HepG2 (cell line): ENCODE measurements around the gene HDHD3. TPM values are rescaled to one million over a fixed set of nuclear protein-coding genes. Genes with fewer than 3 reads are reported as not detected.

Experiments
- CREBL2 ChIP-seq: sonication (generic); formaldehyde crosslinking; IDR thresholded peaks from 2 replicates; pipeline ENCODE4 v1.8.1; 2023; ENCODE audit warnings: missing genetic modification reagents, mild to moderate bottlenecking, borderline replicate concordance
- FOXP1 ChIP-seq, 2 experiments: fragments of 450-650 bp in 1 of 2; IDR thresholded peaks; 2 replicates each; pipeline ENCODE4 v1.6.1; 2017 to 2018; ENCODE audit warnings: antibody characterized with exemption in 1 of 2
- HNF1A ChIP-seq, 2 experiments: sonication (generic) in 1 of 2; formaldehyde crosslinking in 1 of 2; IDR thresholded peaks; 2 replicates each; pipeline versions ENCODE4 v1.4.0 to v1.6.1; 2016 to 2020; ENCODE audit warnings: borderline replicate concordance in 1 of 2, low read depth in 1 of 2, mild to moderate bottlenecking in 1 of 2, missing genetic modification reagents in 1 of 2
- KDM4B ChIP-seq: sonication (generic); formaldehyde crosslinking; IDR thresholded peaks from 2 replicates; pipeline ENCODE4 v1.4.0; 2020; ENCODE audit warnings: missing genetic modification reagents
- KLF12 ChIP-seq: sonication (generic); formaldehyde crosslinking; IDR thresholded peaks from 2 replicates; pipeline ENCODE4 v1.4.0; 2020; ENCODE audit warnings: missing genetic modification reagents, borderline replicate concordance
- MXD1 ChIP-seq: sonication (generic); formaldehyde crosslinking; IDR thresholded peaks from 2 replicates; pipeline ENCODE4 v1.4.0; 2020; ENCODE audit warnings: mild to moderate bottlenecking, missing genetic modification reagents
- NKX3-1 ChIP-seq: sonication (generic); formaldehyde crosslinking; IDR thresholded peaks from 2 replicates; pipeline ENCODE4 v1.5.0; 2020; ENCODE audit warnings: missing genetic modification reagents
- RNF2 ChIP-seq: fragments of 450-650 bp; conservative IDR thresholded peaks from 2 replicates; pipeline ENCODE4 v1.6.1; 2016; ENCODE audit warnings: low read depth
- SIX4 ChIP-seq: sonication (generic); formaldehyde crosslinking; IDR thresholded peaks from 2 replicates; pipeline ENCODE4 v1.4.0; 2020; ENCODE audit warnings: missing genetic modification reagents
- SMYD3 ChIP-seq: sonication (generic); formaldehyde crosslinking; IDR thresholded peaks from 2 replicates; pipeline ENCODE4 v1.8.1; 2023; ENCODE audit warnings: mild to moderate bottlenecking, missing genetic modification reagents
- TRIM24 ChIP-seq: sonication (generic); formaldehyde crosslinking; IDR thresholded peaks from 2 replicates; pipeline ENCODE4 v1.8.0; 2022; ENCODE audit warnings: mild to moderate bottlenecking, missing genetic modification reagents
- ZNF589 ChIP-seq: sonication (generic); formaldehyde crosslinking; conservative IDR thresholded peaks from 2 replicates; pipeline ENCODE4 v1.8.0; 2022; ENCODE audit warnings: mild to moderate bottlenecking, moderate library complexity, missing genetic modification reagents
- ZNF670 ChIP-seq: sonication (generic); formaldehyde crosslinking; IDR thresholded peaks from 2 replicates; pipeline ENCODE4 v1.8.0; 2022; ENCODE audit warnings: mild to moderate bottlenecking, missing genetic modification reagents, borderline replicate concordance
- ZNF747 ChIP-seq: sonication (generic); formaldehyde crosslinking; IDR thresholded peaks from 2 replicates; pipeline ENCODE4 v1.8.1; 2023; ENCODE audit warnings: missing genetic modification reagents, mild to moderate bottlenecking, borderline replicate concordance
- ZNF816 ChIP-seq: sonication (generic); formaldehyde crosslinking; IDR thresholded peaks from 2 replicates; pipeline ENCODE4 v1.8.0; 2022; ENCODE audit warnings: missing genetic modification reagents, mild to moderate bottlenecking, borderline replicate concordance
- ZNF891 ChIP-seq: sonication (generic); formaldehyde crosslinking; IDR thresholded peaks from 2 replicates; pipeline ENCODE4 v1.5.0; 2020; ENCODE audit warnings: mild to moderate bottlenecking, missing genetic modification reagents
- ZSCAN21 ChIP-seq: sonication (generic); formaldehyde crosslinking; IDR thresholded peaks from 2 replicates; pipeline ENCODE4 v1.8.0; 2022; ENCODE audit warnings: mild to moderate bottlenecking, missing genetic modification reagents, moderate library complexity, borderline replicate concordance
- polyA plus RNA-seq, 8 experiments: library from polyadenylated mRNA; depleted of rRNA in 3 of 8; stranded (reverse) in 7 of 8; unstranded in 1 of 8; fragments of >200 nt; fragmentation: Illumina TruSeq in 4 of 8; extraction: Trizol in 4 of 8; gene quantifications; 2 replicates each; pipeline versions ENCODE4 v1.2.1 to v1.2.3, GENCODE V29; 2011 to 2016; ENCODE audit warnings: low read depth in 4 of 8, missing spikeins in 1 of 8, mixed read lengths in 1 of 8; ENCODE audit not compliant: insufficient read depth in 1 of 8
- total RNA-seq, 5 experiments: library from RNA; depleted of rRNA; stranded (reverse); fragments of >200 nt; fragmentation: Illumina TruSeq; extraction: Trizol; gene quantifications; 2 replicates each; pipeline ENCODE4 v1.2.3, GENCODE V29; 2016; ENCODE audit warnings: low read depth in 1 of 5
- TF ChIP-seq, protein P1 (sequence below): sonication (generic); formaldehyde crosslinking; IDR thresholded peaks from 2 replicates; pipeline ENCODE4 v1.4.0; 2020; ENCODE audit warnings: missing genetic modification reagents
- TF ChIP-seq, protein P2 (sequence below): sonication (generic); formaldehyde crosslinking; IDR thresholded peaks from 2 replicates; pipeline ENCODE4 v1.8.0; 2022; ENCODE audit warnings: missing genetic modification reagents, mild to moderate bottlenecking, borderline replicate concordance
- TF ChIP-seq, protein P3 (sequence below): sonication (generic); formaldehyde crosslinking; IDR thresholded peaks from 2 replicates; pipeline ENCODE4 v1.5.0; 2020; ENCODE audit warnings: missing genetic modification reagents

HDHD3 gene
- total and polyA plus RNA-seq, 2 of the 13 experiments (the other 11 are each of a cell fraction or from before 2014, with no cell fraction given) = 23.1 to 38.5 TPM

DNA sequence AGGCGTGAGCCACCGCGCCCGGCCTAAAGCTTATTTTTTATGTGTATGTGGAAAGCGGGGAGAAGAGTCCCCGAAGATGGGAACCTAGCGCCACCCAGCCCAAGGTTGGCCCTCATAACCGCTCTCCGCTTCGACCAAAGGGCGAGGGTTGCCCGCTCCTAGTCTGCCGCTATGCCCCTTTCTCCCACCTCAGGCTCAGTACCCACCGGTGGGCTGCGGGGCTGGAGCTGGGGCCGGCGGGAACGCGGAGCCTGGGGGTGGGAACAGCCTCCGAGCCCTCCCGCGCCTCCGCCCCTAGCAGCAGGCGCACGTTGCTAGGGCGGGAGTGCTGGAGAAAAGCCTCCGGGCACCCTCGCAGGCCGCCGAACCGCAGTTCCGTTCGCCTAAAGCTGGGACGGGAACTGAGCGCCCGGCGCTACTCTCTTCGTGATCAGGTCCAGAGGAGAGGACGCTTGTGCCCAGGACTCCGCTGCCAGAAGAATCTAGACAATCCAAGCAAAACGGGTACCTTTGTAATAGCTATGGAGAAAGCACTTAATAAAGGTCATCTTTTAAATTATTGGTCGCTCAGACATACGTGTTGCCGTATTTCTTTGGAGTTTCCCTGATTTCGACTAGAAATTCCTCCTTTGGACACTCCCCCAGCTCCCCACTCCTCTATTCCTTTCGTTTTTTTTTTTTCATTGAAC, 36.6 kb downstream of the HDHD3 start, which contains the start of gene WDR31 (continued):
- TF ChIP-seq, protein P1, sequence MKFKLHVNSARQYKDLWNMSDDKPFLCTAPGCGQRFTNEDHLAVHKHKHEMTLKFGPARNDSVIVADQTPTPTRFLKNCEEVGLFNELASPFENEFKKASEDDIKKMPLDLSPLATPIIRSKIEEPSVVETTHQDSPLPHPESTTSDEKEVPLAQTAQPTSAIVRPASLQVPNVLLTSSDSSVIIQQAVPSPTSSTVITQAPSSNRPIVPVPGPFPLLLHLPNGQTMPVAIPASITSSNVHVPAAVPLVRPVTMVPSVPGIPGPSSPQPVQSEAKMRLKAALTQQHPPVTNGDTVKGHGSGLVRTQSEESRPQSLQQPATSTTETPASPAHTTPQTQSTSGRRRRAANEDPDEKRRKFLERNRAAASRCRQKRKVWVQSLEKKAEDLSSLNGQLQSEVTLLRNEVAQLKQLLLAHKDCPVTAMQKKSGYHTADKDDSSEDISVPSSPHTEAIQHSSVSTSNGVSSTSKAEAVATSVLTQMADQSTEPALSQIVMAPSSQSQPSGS (CRISPR knock-in tag) = peak; percentile 83
- TF ChIP-seq TRIM24 (CRISPR knock-in tag) (no peak), FOXP1 (IDR thresholded peaks at IDR 0.05) (no peak), FOXP1 (CRISPR knock-in tag; IDR thresholded peaks at IDR 0.05) (0 out of 2 replicates have a peak, but pooled peaks have one; percentile 16), ZNF747 (peak; percentile 92), ZNF891 (0 out of 2 replicates have a peak, but pooled peaks have one; percentile 45), KDM4B (CRISPR knock-in tag) (peak; percentile 76; the same call in 1 of the 2 replicates), ZSCAN21 (peak; percentile 90; the same call in 1 of the 2 replicates), SMYD3 (CRISPR knock-in tag) (peak; percentile 19; the same call in 1 of the 2 replicates), RNF2 (peak; percentile 74; the same call in 1 of the 2 replicates), MXD1 (CRISPR knock-in tag) (peak; percentile 51; the same call in 1 of the 2 replicates), CREBL2 (CRISPR knock-in tag) (no peak; the same call in 1 of the 2 replicates), ZNF670 (peak; percentile 97), ZNF816 (peak; percentile 85), ZNF589 (CRISPR knock-in tag) (peak; percentile 89), SIX4 (CRISPR knock-in tag) (peak; percentile 49; the same call in 1 of the 2 replicates), NKX3-1 (CRISPR knock-in tag) (peak; percentile 64), KLF12 (CRISPR knock-in tag) (peak; percentile 95), HNF1A (IDR thresholded peaks at IDR 0.05; ENCODE audit: low read depth) (no peak), HNF1A (CRISPR knock-in tag; IDR thresholded peaks at IDR 0.05; ENCODE audit: borderline replicate concordance) (peak; percentile 77)
- TF ChIP-seq, protein P2, sequence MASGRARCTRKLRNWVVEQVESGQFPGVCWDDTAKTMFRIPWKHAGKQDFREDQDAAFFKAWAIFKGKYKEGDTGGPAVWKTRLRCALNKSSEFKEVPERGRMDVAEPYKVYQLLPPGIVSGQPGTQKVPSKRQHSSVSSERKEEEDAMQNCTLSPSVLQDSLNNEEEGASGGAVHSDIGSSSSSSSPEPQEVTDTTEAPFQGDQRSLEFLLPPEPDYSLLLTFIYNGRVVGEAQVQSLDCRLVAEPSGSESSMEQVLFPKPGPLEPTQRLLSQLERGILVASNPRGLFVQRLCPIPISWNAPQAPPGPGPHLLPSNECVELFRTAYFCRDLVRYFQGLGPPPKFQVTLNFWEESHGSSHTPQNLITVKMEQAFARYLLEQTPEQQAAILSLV (CRISPR knock-in tag) = peak; percentile 47; the same call in 1 of the 2 replicates
- TF ChIP-seq, protein P3, sequence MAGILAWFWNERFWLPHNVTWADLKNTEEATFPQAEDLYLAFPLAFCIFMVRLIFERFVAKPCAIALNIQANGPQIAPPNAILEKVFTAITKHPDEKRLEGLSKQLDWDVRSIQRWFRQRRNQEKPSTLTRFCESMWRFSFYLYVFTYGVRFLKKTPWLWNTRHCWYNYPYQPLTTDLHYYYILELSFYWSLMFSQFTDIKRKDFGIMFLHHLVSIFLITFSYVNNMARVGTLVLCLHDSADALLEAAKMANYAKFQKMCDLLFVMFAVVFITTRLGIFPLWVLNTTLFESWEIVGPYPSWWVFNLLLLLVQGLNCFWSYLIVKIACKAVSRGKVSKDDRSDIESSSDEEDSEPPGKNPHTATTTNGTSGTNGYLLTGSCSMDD (CRISPR knock-in tag) = no peak
